ENCODE measurements around the gene WDR53. TPM values are rescaled to one million over a fixed set of nuclear protein-coding genes. Genes with fewer than 3 reads are reported as not detected.
"Not testable (repeated sequence)": the region's sequence is repeated elsewhere in the genome, so short reads cannot be mapped to it uniquely, and the experiment has no call there.

WDR53 gene
- total and polyA plus RNA-seq, 9 of the 15 experiments (the other 6 are each of a cell fraction or from before 2014, with no cell fraction given): 13.0 to 34.5 (median 20.9) TPM

DNA sequence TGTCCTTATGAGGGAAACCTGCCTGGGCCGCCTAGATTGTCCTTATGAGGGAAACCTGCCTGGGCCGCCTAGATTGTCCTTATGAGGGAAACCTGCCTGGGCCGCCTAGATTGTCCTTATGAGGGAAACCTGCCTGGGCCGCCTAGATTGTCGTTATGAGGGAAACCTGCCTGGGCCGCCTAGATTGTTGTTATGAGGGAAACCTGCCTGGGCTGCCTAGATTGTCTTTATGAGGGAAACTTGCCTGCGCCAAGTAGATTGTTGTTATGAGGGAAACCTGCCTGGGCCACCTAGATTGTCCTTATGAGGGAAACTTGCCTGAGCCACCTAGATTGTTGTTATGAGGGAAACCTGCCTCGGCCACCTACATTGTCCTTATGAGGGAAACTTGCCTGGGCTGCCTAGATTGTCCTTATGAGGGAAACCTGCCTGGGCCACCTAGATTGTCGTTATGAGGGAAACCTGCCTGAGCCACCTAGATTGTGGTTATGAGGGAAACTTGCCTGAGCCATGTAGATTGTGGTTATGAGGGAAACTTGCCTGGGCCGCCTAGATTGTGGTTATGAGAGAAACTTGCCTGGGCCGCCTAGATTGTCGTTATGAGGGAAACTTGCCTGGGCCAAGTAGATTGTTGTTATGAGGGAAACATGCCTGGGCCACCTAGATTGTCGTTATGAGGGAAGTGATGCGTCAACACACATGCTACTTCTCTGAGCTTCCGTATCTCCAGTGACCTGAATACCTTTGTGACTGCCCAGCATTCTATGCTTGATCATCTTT, 56.5 kb downstream of the WDR53 start:
- H4K20me1 ChIP-seq (replicated peaks; ENCODE audit: control insufficient read depth, insufficient read depth, low read length); CTCF ChIA-PET (ENCODE audit: low intra/inter-chr PET ratio); H2AFZ ChIP-seq (ENCODE audit: low read depth, low read length); H3K27me3 ChIP-seq (ENCODE audit: control insufficient read depth in 2 of 2, insufficient read depth in 2 of 2, low read length in 2 of 2); BruUV-seq (replicated peaks); H3K9me3 ChIP-seq (replicated peaks; ENCODE audit: control insufficient read depth, insufficient read depth, low read depth, low read length); H3K79me2 ChIP-seq (ENCODE audit: control insufficient read depth, insufficient read depth, low read length); H3K9me1 ChIP-seq (ENCODE audit: control insufficient read depth, insufficient read depth, low read length); H3K36me3 ChIP-seq (ENCODE audit: control insufficient read depth, insufficient read depth, low read length); H3K4me3 ChIP-seq; TF ChIP-seq ETV6 (CRISPR knock-in tag; IDR thresholded peaks at IDR 0.05; ENCODE audit: borderline replicate concordance); TOE1 (CRISPR knock-in tag; IDR thresholded peaks at IDR 0.05; ENCODE audit: borderline replicate concordance, low read depth): not testable (repeated sequence)
- Histone ChIP-seq H3K4me1 (replicated peaks in 1 of 2; ENCODE audit: control insufficient read depth in 2 of 2, insufficient read depth in 2 of 2, low read length in 2 of 2) (peaks cover 18 to 31% of the 10 kb centered on the region in 2 experiments), H3K9ac (ENCODE audit: insufficient read depth in 1 of 2, low read depth in 2 of 2, low read length in 2 of 2) (peak overlapping the region in 1 of 2 experiments; percentile 45; a peak in 1 of 4 replicates), H3K4me2 (ENCODE audit: insufficient read depth, low read length) (peak overlapping the region; percentile 56; the same call in 1 of the 2 replicates), H3K27ac (ENCODE audit: extremely low read depth, low read depth, low read length) (peak overlapping the region; percentile 98)
- ATAC-seq (peak; percentile 83), FAIRE-seq (peak; percentile 90), DNase-seq (ENCODE audit: extremely low read depth in 1 of 4, low spot score in 3 of 4) (peak; percentile 58 to 96 (median 66))
- under 1% methylated on average over 13 of the region's 15 CpGs for WGBS (ENCODE audit: insufficient coverage, low coverage, missing lambda C conversion rate)
- intact Hi-C loops (cut with micrococcal nuclease): loop anchor here (10.0 kb wide), 1 partner anchor 427 kb away; the partner anchor contains the start of gene TFRC
- POLR2A ChIA-PET: interaction anchor here (0.6 to 1.3 kb wide), 16 partner anchors 8 to 656 kb away, joined by 3 to 12 read pairs (median 3); partner anchors contain the start of genes NCBP2, RNF168 and UBXN7
- in situ Hi-C loops (cut with MboI): loop anchor here (25.0 kb wide), 2 partner anchors 625 to 800 kb away; partner anchors contain the start of gene MUC20
- TF ChIP-seq CBFB (CRISPR knock-in tag; IDR thresholded peaks at IDR 0.05) (peak; percentile 98), SPI1 (IDR thresholded peaks at IDR 0.05; ENCODE audit: borderline replicate concordance, low read depth, low read length) (peak; percentile 72), ATF7 (IDR thresholded peaks at IDR 0.05) (peak; percentile 44; the same call in 1 of the 2 replicates), AFF1 (IDR thresholded peaks at IDR 0.05; ENCODE audit: low read depth in 1 of 2, partially characterized antibody in 2 of 2) (peak in 1 of 2 experiments; percentile 75), KDM1A (IDR thresholded peaks at IDR 0.05) (peak in 1 of 2 experiments; percentile 49; a peak in 1 of 4 replicates), ETV6 (IDR thresholded peaks at IDR 0.05; ENCODE audit: borderline replicate concordance in 1 of 2, low read depth in 2 of 2, low read length in 1 of 2) (peak; percentile 37 to 89; a peak in 3 of 4 replicates), ZFP36 (IDR thresholded peaks at IDR 0.05; ENCODE audit: low read depth, low read length, partially characterized antibody) (peak; percentile 10), TCF3 (CRISPR knock-in tag; IDR thresholded peaks at IDR 0.05) (peak; percentile 97), SP1 (CRISPR knock-in tag; IDR thresholded peaks at IDR 0.05) (peak; percentile 61; the same call in 1 of the 2 replicates), ZNF589 (CRISPR knock-in tag; IDR thresholded peaks at IDR 0.05; ENCODE audit: low read depth) (peak; percentile 98), TOE1 (IDR thresholded peaks at IDR 0.05; ENCODE audit: borderline replicate concordance) (0 out of 2 replicates have a peak, but pooled peaks have one; percentile 46), ZBED1 (IDR thresholded peaks at IDR 0.05) (peak; percentile 95; the same call in 1 of the 2 replicates), FOXK2 (conservative IDR thresholded peaks at IDR 0.05 in 1 of 2, IDR thresholded peaks at IDR 0.05 in 1 of 2; ENCODE audit: low read depth in 2 of 2) (peak; percentile 69 to 73)
- TF ChIP-seq, protein P1, sequence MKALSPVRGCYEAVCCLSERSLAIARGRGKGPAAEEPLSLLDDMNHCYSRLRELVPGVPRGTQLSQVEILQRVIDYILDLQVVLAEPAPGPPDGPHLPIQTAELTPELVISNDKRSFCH (CRISPR knock-in tag; IDR thresholded peaks at IDR 0.05): not testable (repeated sequence)
- TF ChIP-seq, protein P1 (tag; IDR thresholded peaks at IDR 0.05): 0 out of 2 replicates have a peak, but pooled peaks have one; percentile 52
